Mucosa of descending colon (tissue), 3 donors: ENCODE measurements around the gene RRH. TPM values are rescaled to one million over a fixed set of nuclear protein-coding genes. Genes with fewer than 3 reads are reported as not detected.
"Not testable (repeated sequence)": the region's sequence is repeated elsewhere in the genome, so short reads cannot be mapped to it uniquely, and the experiment has no call there.

Experiments
- ATAC-seq: fragments of 200-7000 bp; cut with Tn5 transposase; one replicate; pipeline ENCODE4 v1.9.1; 2020; ENCODE audit warnings: mild to moderate bottlenecking, moderate library complexity
- DNase-seq, 3 donors: peaks; one replicate each; pipeline ENCODE4 v3.0.0-alpha.2; 2020
- H3K36me3 ChIP-seq: fragments of 200-600 bp; one replicate; pipeline ENCODE4 v1.8.0; 2021; ENCODE audit warnings: low read depth, mild to moderate bottlenecking
- H3K4me1 ChIP-seq: fragments of 200-600 bp; one replicate; pipeline ENCODE4 v1.8.0; 2021; ENCODE audit warnings: low read depth, mild to moderate bottlenecking
- H3K4me3 ChIP-seq: fragments of 200-600 bp; one replicate; pipeline ENCODE4 v1.8.0; 2021; ENCODE audit warnings: mild to moderate bottlenecking
- H3K9me3 ChIP-seq: fragments of 200-600 bp; one replicate; pipeline ENCODE4 v1.8.0; 2021; ENCODE audit warnings: mild to moderate bottlenecking
- CTCF ChIP-seq: fragments of 200-600 bp; IDR thresholded peaks from one replicate; pipeline ENCODE4 v1.8.0; 2022; ENCODE audit warnings: antibody characterized with exemption, mild to moderate bottlenecking
- intact Hi-C, 2 donors: fragments of 100-400 bp; cut with DNase I in 1 of 2; cut with micrococcal nuclease in 1 of 2; formaldehyde crosslinking; loops; one replicate each; pipeline versions ENCODE4 v1.11.0 to v1.11.1; 2022; cut with DNase I, micrococcal nuclease
- total RNA-seq, 3 donors: library from RNA; stranded (reverse); fragmentation: NEBNext Ultra II Directional in 2 of 3; extraction: Animal tissue kit (Norgen Biotek cat#: 25700) in 2 of 3; gene quantifications; one replicate each; pipeline versions ENCODE4 v1.2.1 to v1.2.4, GENCODE V29; 2021 to 2023
- donor health status: DM: no; HTN: no; CAD: no; lungs with moderate emphysema.
- donor health status: DM: no; HTN: no; CAD: no.
- donor health status: DM: no; HTN: yes; CAD: no.

The RRH gene
- total RNA-seq, 3 donors from 2014 or later = not detected

GRCh38 chr4:109846395-109847098 lies 18.8 kb downstream of the RRH start:
- Histone ChIP-seq H3K36me3 (no peaks in the 10 kb centered on the region), H3K9me3 (no peaks in the 10 kb centered on the region), H3K4me3 (no peak overlapping the region), H3K4me1 (peaks cover 8% of the 10 kb centered on the region)
- no peak for TF ChIP-seq CTCF
- DNase-seq = peak in 1 of 3 donors; percentile 54
- intact Hi-C loops = no loop called here
- peak; percentile 97 for ATAC-seq

DNA sequence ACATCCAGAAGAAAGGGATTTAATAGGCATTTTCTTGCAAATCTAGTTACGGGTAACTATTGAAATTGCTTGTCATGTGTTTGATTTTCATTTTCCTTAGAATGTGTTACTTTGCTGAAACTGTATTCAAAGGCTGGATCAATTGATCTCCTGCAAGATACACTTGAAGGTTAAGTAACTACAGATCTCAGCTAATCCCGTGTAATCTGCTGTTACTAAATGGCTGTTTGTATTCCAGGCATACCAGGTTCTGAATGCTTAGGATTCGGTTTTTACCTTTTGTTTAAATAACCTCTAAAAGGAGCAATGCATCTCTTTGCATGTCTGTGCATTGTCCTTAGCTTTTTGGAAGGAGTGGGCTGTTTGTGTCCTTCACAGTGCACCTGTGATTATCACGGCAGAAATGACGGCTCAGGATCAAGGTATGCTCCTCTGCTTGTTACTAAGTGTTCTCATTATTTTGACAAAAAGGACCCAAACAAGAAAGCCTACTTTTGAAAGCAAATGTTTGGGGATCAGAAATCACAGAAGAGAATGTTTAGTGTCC lies 20.2 kb downstream of the RRH start, which contains the start of gene LRIT3:
Gene LRIT3, plus strand, starts transcription at position 212 of the 547 bp plus-strand sequence. Its CDS starts 95 bp downstream, at position 307.
- no peak for TF ChIP-seq CTCF
- Histone ChIP-seq H3K4me3 (no peak within 1 kb of the TSS), H3K36me3 (no peaks in the 10 kb centered on the region), H3K9me3 (no peaks in the 10 kb centered on the region), H3K4me1 (peaks cover 8% of the 10 kb centered on the region)
- intact Hi-C loops = no loop called here
- DNase-seq (no peak), ATAC-seq (no peak)

DNA sequence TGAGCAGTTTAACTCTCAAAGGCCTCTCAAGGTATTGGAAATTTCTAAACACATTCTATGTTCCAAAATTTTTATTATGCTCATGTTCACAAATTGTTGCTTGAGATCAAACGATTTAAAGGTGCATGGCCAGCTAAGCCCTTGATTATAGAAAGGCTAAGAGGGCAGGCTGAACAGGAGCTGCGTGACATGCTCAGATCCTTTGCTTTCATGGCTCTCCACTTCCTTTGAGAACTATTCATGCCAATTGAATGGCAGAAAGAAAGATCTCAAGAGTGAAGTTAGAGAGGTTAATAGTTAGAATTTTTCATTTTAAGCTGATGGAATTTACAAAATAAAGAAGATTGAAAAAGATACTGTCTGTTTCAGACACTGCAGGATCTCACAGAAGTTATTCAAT lies 20.7 kb downstream of the RRH start:
- TF ChIP-seq CTCF = no peak
- H3K9me3 ChIP-seq = no peaks in the 10 kb centered on the region
- ATAC-seq = no peak
- peaks cover 8% of the 10 kb centered on the region for H3K4me1 ChIP-seq
- no peaks in the 10 kb centered on the region for H3K36me3 ChIP-seq
- intact Hi-C loops = no loop called here
- no peak overlapping the region for H3K4me3 ChIP-seq
- no peak for DNase-seq

- TF ChIP-seq CTCF = no peak
- H3K9me3 ChIP-seq = no peaks in the 10 kb centered on the region
- DNase-seq (no peak), ATAC-seq (no peak)
- no peak overlapping the region for H3K4me3 ChIP-seq
- peaks cover 8% of the 10 kb centered on the region for H3K4me1 ChIP-seq
- no peaks in the 10 kb centered on the region for H3K36me3 ChIP-seq
- intact Hi-C loops = no loop called here
Measured at GRCh38 chr4:109850601-109851000, 22.8 kb downstream of the RRH start.

GRCh38 chr4:109859426-109860300 lies 31.9 kb downstream of the RRH start:
- H3K4me3 ChIP-seq, H3K36me3 ChIP-seq, DNase-seq, H3K4me1 ChIP-seq, intact Hi-C loops, ATAC-seq: not testable (repeated sequence)
- peaks cover 14% of the 10 kb centered on the region for H3K9me3 ChIP-seq

DNA sequence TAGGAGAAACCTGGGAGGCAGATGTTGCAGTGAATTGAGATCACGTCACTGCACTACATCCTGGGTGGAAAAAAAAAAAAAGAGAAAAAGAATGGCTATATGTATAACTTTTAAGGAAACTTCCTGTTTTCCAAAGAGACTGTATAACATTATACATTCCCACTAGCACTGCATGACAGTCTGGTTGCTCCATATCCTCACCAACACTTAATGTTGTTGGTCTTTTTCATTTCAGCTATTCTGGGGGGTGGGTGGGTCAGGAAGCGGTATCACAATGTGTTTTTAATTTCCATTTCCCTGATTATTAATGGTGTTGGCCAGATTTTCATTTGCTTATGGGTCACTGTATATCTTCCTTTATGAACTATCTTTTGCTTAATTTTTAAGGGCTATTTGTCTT lies 33.5 kb downstream of the RRH start:
- no peak for TF ChIP-seq CTCF
- Histone ChIP-seq H3K4me1 (no peaks in the 10 kb centered on the region), H3K36me3 (no peaks in the 10 kb centered on the region), H3K4me3 (no peak overlapping the region), H3K9me3 (peaks cover 14% of the 10 kb centered on the region)
- no peak for DNase-seq
- intact Hi-C loops = no loop called here
- no peak for ATAC-seq
